Lung (tissue), 12 donors: ENCODE measurements around the gene CEACAM19. TPM values are rescaled to one million over a fixed set of nuclear protein-coding genes. Genes with fewer than 3 reads are reported as not detected.
A peak's percentile ranks its signal among the peaks of the same experiment; 100 is the strongest.

Experiments
- ATAC-seq: fragments of 200-7000 bp; cut with Tn5 transposase; one replicate; pipeline ENCODE4 v1.9.1; 2020; ENCODE audit warnings: moderate number of reproducible peaks; ENCODE audit not compliant: insufficient read depth, low FRiP score
- DNase-seq, 3 donors: peaks; one replicate each; pipeline ENCODE4 v3.0.0-alpha.2; 2013 to 2017
- H3K27ac ChIP-seq, 2 donors: one replicate each; pipeline ENCODE4 v1.5.1; 2013; ENCODE audit warnings: mild to moderate bottlenecking in 2 of 2, moderate library complexity in 2 of 2, control low read depth in 1 of 2, inconsistent platforms in 1 of 2, low read depth in 1 of 2, low read length in 1 of 2
- H3K27me3 ChIP-seq, 3 donors: one replicate each; pipeline ENCODE4 v1.5.1; 2013; ENCODE audit warnings: low read length in 2 of 3; ENCODE audit not compliant: control insufficient read depth in 3 of 3, insufficient read depth in 3 of 3
- H3K36me3 ChIP-seq, 4 donors: one replicate each; pipeline ENCODE4 v1.5.1; 2013; ENCODE audit warnings: low read length in 4 of 4, mild to moderate bottlenecking in 1 of 4, moderate library complexity in 1 of 4; ENCODE audit not compliant: control insufficient read depth in 4 of 4, insufficient read depth in 4 of 4
- H3K4me1 ChIP-seq, 5 donors: one replicate each; pipeline ENCODE4 v1.5.1; 2013; ENCODE audit warnings: low read length in 5 of 5, mild to moderate bottlenecking in 2 of 5, moderate library complexity in 1 of 5; ENCODE audit not compliant: control insufficient read depth in 5 of 5, insufficient read depth in 5 of 5
- H3K4me3 ChIP-seq: one replicate; pipeline ENCODE4 v1.5.1; 2013; ENCODE audit warnings: mild to moderate bottlenecking, control low read depth, moderate library complexity
- H3K9ac ChIP-seq, 2 donors: one replicate each; pipeline ENCODE4 v1.5.1; 2013; ENCODE audit warnings: low read length in 2 of 2, control low read depth in 1 of 2; ENCODE audit not compliant: insufficient read depth in 1 of 2
- H3K9me3 ChIP-seq, 4 donors: one replicate each; pipeline ENCODE4 v1.5.1; 2013; ENCODE audit warnings: low read length in 3 of 4, mild to moderate bottlenecking in 1 of 4, moderate library complexity in 1 of 4; ENCODE audit not compliant: control insufficient read depth in 4 of 4, insufficient read depth in 3 of 4
- WGBS, 2 donors: extraction: QIAGEN DNeasy Blood & Tissue Kit; methylation state at CpG; one replicate each; pipeline ENCODE4 v1.1.7; 2013; 5-methylcytosine and 5-hydroxymethylcytosine counted together
- polyA plus RNA-seq, 2 donors: library from polyadenylated mRNA; stranded (reverse); fragments of 200-250 nt; gene quantifications; one replicate each; pipeline ENCODE4 v1.2.1, GENCODE V29; 2013
- total RNA-seq, 2 donors: library from RNA; depleted of rRNA in 1 of 2; stranded (reverse); fragments of >200 nt in 1 of 2; gene quantifications; one replicate each; pipeline ENCODE4 v1.2.1, GENCODE V29; 2014 to 2021
- TF ChIP-seq, protein P1 (sequence below): IDR thresholded peaks from 2 replicates; pipeline ENCODE4 v1.5.1; 2012; ENCODE audit warnings: mild to moderate bottlenecking; ENCODE audit errors: control extremely low read depth, extremely low read depth
- donor health status: control.
- donor health status: control.
- donor health status: Bipolar disorder and iron deficiency.
- donor health status: healthy.
- donor health status: DM: yes; HTN: yes; CAD: no.

Gene CEACAM19
- total and polyA plus RNA-seq, 4 donors: 2.3 to 8.3 (median 4.4) TPM

DNA sequence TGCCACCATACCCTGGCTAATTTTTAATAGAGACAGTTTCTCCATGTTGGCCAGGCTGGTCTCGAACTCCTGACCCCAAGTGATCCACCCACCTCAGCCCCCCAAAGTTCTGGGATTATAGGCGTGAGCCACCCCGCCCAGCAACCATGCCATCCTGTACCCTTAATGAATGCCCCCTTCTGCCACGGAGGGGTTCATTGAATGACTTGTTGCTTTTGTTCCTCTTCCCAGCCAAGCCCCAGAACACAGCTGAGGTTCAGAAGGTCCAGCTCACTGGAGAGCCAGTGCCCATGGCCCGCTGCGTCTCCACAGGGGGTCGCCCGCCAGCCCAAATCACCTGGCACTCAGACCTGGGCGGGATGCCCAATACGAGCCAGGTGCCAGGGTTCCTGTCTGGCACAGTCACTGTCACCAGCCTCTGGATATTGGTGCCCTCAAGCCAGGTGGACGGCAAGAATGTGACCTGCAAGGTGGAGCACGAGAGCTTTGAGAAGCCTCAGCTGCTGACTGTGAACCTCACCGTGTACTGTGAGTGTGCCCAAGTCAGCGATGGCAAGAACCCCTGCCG lies 21.6 kb upstream of the CEACAM19 start:
- Histone ChIP-seq H3K27ac (no peak overlapping the region), H3K36me3 (peaks cover 21 to 45% (median 28%) of the 10 kb centered on the region in 4 donors), H3K4me1 (peaks cover 0 to 15% (median 7%) of the 10 kb centered on the region in 5 donors), H3K4me3 (no peak overlapping the region), H3K27me3 (no peaks in the 10 kb centered on the region), H3K9me3 (no peaks in the 10 kb centered on the region), H3K9ac (no peak overlapping the region)
- WGBS, 2 donors: 91 to 97% methylated on average over 15 of the region's 15 CpGs
- DNase-seq (no peak), ATAC-seq (no peak)
- TF ChIP-seq, protein P1, sequence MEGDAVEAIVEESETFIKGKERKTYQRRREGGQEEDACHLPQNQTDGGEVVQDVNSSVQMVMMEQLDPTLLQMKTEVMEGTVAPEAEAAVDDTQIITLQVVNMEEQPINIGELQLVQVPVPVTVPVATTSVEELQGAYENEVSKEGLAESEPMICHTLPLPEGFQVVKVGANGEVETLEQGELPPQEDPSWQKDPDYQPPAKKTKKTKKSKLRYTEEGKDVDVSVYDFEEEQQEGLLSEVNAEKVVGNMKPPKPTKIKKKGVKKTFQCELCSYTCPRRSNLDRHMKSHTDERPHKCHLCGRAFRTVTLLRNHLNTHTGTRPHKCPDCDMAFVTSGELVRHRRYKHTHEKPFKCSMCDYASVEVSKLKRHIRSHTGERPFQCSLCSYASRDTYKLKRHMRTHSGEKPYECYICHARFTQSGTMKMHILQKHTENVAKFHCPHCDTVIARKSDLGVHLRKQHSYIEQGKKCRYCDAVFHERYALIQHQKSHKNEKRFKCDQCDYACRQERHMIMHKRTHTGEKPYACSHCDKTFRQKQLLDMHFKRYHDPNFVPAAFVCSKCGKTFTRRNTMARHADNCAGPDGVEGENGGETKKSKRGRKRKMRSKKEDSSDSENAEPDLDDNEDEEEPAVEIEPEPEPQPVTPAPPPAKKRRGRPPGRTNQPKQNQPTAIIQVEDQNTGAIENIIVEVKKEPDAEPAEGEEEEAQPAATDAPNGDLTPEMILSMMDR: no peak

DNA sequence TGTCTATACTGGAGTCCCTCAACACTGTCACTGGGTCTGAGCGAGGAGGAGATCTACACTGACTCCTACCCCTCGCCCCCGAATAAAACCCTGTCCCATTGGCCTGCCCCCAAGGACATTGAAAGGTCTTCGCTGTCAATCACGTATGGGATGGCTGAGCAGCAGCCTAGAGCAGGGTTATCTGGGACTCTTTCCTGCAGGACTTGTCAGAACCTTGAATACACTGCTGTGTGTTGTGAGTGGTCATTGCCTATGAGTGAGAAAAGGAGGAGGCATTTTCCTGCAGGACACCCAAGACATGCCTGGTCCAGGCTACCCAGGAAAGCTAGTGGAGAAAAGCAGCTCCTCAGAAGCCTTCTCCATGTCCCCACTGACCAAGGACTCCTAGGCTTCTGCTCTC lies 17.9 kb upstream of the CEACAM19 start:
- Histone ChIP-seq H3K4me3 (no peak overlapping the region), H3K4me1 (peaks cover 0 to 8% (median 4%) of the 10 kb centered on the region in 5 donors), H3K27me3 (no peaks in the 10 kb centered on the region), H3K9me3 (no peaks in the 10 kb centered on the region), H3K36me3 (peaks cover 28 to 50% (median 38%) of the 10 kb centered on the region in 4 donors), H3K9ac (no peak overlapping the region), H3K27ac (no peak overlapping the region)
- ATAC-seq (no peak), DNase-seq (no peak)
- TF ChIP-seq, protein P1: no peak
- WGBS, 2 donors: 94% methylated on average over 5 of the region's 5 CpGs

DNA sequence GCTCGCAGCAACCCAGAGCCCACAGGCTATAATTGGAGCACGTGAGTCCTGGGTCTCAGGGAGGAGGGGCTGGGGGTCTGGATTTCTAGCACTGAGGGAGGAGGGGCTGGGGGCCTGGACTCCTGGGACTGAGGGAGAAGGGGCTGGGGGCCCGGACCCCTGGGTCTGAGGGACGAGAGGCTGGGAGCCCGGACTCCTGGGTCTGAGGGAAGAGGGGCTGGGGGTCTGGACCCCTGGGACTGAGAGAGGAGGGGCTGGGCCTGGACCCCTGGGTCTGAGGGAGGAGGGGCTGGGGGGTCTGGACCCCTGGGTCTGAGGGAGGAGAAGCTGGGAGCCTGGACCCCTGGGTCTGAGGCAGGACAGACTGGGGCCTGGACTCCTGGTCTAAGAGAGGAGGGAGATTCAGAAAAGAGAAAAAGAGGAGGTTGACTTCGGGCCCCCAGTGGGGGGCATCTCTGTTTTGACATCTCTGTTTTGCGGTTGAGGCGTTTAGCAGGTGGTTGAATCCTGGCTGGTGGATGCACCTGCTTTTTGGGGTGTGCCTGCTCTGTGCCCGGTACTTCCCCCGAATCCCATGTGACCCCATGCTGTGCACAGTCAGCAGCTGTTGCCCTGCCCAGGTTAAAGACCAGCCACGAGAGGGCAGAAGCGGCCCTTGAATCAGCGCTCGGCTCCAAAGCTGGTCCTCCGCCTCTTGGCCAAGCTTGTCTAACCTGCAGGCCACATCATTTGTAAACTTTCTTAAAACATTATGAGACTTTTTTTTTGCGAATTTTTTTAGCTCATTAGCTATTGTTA lies 17.1 kb upstream of the CEACAM19 start:
- H3K4me1 ChIP-seq: peaks cover 0 to 4% (median 0%) of the 10 kb centered on the region in 5 donors
- TF ChIP-seq, protein P1: peak; percentile 70
- no peak overlapping the region for H3K9ac ChIP-seq
- no peaks in the 10 kb centered on the region for H3K9me3 ChIP-seq
- ATAC-seq: peak; percentile 74
- H3K27me3 ChIP-seq: no peaks in the 10 kb centered on the region
- no peak overlapping the region for H3K27ac ChIP-seq
- no peak overlapping the region for H3K4me3 ChIP-seq
- peak; percentile 39 to 53 (median 47) for DNase-seq
- peaks cover 36 to 55% (median 42%) of the 10 kb centered on the region in 4 donors for H3K36me3 ChIP-seq
- WGBS, 2 donors: 42 to 46% methylated on average over 16 of the region's 16 CpGs
